Lung (tissue), 12 donors: ENCODE data around the gene RSF1. TPM values are rescaled to one million over a fixed set of nuclear protein-coding genes. Genes with fewer than 3 reads are reported as not detected.

Source experiments
- ATAC-seq: fragments of 200-7000 bp; cut with Tn5 transposase; one replicate; pipeline ENCODE4 v1.9.1; 2020; ENCODE audit warnings: moderate number of reproducible peaks; ENCODE audit not compliant: insufficient read depth, low FRiP score
- DNase-seq, 3 donors: peaks; one replicate each; pipeline ENCODE4 v3.0.0-alpha.2; 2013 to 2017
- H3K27ac ChIP-seq, 2 donors: one replicate each; pipeline ENCODE4 v1.5.1; 2013; ENCODE audit warnings: mild to moderate bottlenecking in 2 of 2, moderate library complexity in 2 of 2, control low read depth in 1 of 2, inconsistent platforms in 1 of 2, low read depth in 1 of 2, low read length in 1 of 2
- H3K27me3 ChIP-seq, 3 donors: one replicate each; pipeline ENCODE4 v1.5.1; 2013; ENCODE audit warnings: low read length in 2 of 3; ENCODE audit not compliant: control insufficient read depth in 3 of 3, insufficient read depth in 3 of 3
- H3K36me3 ChIP-seq, 4 donors: one replicate each; pipeline ENCODE4 v1.5.1; 2013; ENCODE audit warnings: low read length in 4 of 4, mild to moderate bottlenecking in 1 of 4, moderate library complexity in 1 of 4; ENCODE audit not compliant: control insufficient read depth in 4 of 4, insufficient read depth in 4 of 4
- H3K4me1 ChIP-seq, 5 donors: one replicate each; pipeline ENCODE4 v1.5.1; 2013; ENCODE audit warnings: low read length in 5 of 5, mild to moderate bottlenecking in 2 of 5, moderate library complexity in 1 of 5; ENCODE audit not compliant: control insufficient read depth in 5 of 5, insufficient read depth in 5 of 5
- H3K4me3 ChIP-seq: one replicate; pipeline ENCODE4 v1.5.1; 2013; ENCODE audit warnings: mild to moderate bottlenecking, control low read depth, moderate library complexity
- H3K9ac ChIP-seq, 2 donors: one replicate each; pipeline ENCODE4 v1.5.1; 2013; ENCODE audit warnings: low read length in 2 of 2, control low read depth in 1 of 2; ENCODE audit not compliant: insufficient read depth in 1 of 2
- H3K9me3 ChIP-seq, 4 donors: one replicate each; pipeline ENCODE4 v1.5.1; 2013; ENCODE audit warnings: low read length in 3 of 4, mild to moderate bottlenecking in 1 of 4, moderate library complexity in 1 of 4; ENCODE audit not compliant: control insufficient read depth in 4 of 4, insufficient read depth in 3 of 4
- WGBS, 2 donors: extraction: QIAGEN DNeasy Blood & Tissue Kit; methylation state at CpG; one replicate each; pipeline ENCODE4 v1.1.7; 2013; 5-methylcytosine and 5-hydroxymethylcytosine counted together
- polyA plus RNA-seq, 2 donors: library from polyadenylated mRNA; stranded (reverse); fragments of 200-250 nt; gene quantifications; one replicate each; pipeline ENCODE4 v1.2.1, GENCODE V29; 2013
- total RNA-seq, 2 donors: library from RNA; depleted of rRNA in 1 of 2; stranded (reverse); fragments of >200 nt in 1 of 2; gene quantifications; one replicate each; pipeline ENCODE4 v1.2.1, GENCODE V29; 2014 to 2021
- TF ChIP-seq, protein P1 (sequence below): IDR thresholded peaks from 2 replicates; pipeline ENCODE4 v1.5.1; 2012; ENCODE audit warnings: mild to moderate bottlenecking; ENCODE audit errors: control extremely low read depth, extremely low read depth
- donor health status: control.
- donor health status: control.
- donor health status: Bipolar disorder and iron deficiency.
- donor health status: healthy.
- donor health status: DM: yes; HTN: yes; CAD: no.

The RSF1 gene
- total and polyA plus RNA-seq, 4 donors, result 9.8 to 110 (median 29.2) TPM

DNA sequence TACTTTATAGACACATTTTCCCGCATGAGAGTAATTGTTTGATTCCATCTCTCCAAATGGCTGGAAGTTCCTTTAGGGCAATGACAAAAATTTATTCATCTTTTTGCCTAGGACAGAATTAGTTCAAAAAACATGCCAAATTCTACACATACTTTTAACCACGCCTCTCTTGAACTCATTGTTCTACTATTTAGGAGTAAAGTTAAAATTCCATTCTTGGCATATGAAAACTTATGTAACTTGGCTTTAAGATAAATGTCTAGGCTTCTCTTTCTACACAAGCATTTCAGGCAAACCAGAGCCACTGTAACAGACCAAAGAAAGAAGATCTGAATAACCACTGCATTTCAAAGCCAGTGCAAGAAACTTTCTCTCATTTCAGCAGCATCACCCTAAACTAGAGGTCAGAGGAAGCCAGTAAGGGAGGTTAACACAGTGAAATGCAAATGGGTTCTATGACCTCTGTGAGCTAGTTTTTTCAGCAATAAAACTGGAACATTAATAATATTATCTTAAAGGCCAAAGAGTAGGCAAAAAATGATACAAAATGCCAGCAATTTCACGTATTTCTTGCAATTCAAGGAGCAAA lies 73.0 kb downstream of the RSF1 start:
- no peaks in the 10 kb centered on the region for H3K27me3 ChIP-seq
- H3K9me3 ChIP-seq, result no peaks in the 10 kb centered on the region
- TF ChIP-seq, protein P1, sequence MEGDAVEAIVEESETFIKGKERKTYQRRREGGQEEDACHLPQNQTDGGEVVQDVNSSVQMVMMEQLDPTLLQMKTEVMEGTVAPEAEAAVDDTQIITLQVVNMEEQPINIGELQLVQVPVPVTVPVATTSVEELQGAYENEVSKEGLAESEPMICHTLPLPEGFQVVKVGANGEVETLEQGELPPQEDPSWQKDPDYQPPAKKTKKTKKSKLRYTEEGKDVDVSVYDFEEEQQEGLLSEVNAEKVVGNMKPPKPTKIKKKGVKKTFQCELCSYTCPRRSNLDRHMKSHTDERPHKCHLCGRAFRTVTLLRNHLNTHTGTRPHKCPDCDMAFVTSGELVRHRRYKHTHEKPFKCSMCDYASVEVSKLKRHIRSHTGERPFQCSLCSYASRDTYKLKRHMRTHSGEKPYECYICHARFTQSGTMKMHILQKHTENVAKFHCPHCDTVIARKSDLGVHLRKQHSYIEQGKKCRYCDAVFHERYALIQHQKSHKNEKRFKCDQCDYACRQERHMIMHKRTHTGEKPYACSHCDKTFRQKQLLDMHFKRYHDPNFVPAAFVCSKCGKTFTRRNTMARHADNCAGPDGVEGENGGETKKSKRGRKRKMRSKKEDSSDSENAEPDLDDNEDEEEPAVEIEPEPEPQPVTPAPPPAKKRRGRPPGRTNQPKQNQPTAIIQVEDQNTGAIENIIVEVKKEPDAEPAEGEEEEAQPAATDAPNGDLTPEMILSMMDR, result no peak
- no peak for DNase-seq
- ATAC-seq, result no peak
- peaks cover 0 to 22% (median 0%) of the 10 kb centered on the region in 5 donors for H3K4me1 ChIP-seq
- H3K4me3 ChIP-seq, result no peak overlapping the region
- WGBS, 2 donors, result 85 to 90% methylated on average over 3 of the region's 3 CpGs
- H3K36me3 ChIP-seq, result peaks cover 0 to 4% (median 0%) of the 10 kb centered on the region in 4 donors
- H3K27ac ChIP-seq, result no peak overlapping the region
- H3K9ac ChIP-seq, result no peak overlapping the region

DNA sequence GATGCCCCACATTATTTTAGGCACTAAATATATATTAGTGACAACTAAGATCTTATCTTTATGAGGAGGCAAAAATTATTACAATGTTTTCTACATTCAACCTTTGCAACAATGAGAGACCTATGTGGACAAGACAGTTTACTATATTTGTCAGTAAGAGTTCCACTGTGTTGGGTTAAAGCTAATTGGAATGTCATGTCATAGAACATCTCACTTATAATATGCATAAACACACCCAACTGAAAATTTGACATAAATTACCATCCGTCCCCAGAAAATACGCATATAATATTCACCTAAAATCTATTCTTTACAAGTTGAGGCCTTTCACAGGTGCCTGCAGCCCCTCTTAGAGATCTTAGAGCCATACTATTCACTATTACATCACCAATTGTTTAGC lies 84.0 kb downstream of the RSF1 start:
- WGBS, 2 donors, result 97 to 100% methylated on average over 2 of the region's 2 CpGs
- TF ChIP-seq, protein P1, result no peak
- no peak overlapping the region for H3K27ac ChIP-seq
- H3K9me3 ChIP-seq, result peaks cover 0 to 1% (median 0%) of the 10 kb centered on the region in 4 donors
- peaks cover 6 to 10% (median 10%) of the 10 kb centered on the region in 4 donors for H3K36me3 ChIP-seq
- H3K9ac ChIP-seq, result no peak overlapping the region
- H3K4me3 ChIP-seq, result no peak overlapping the region
- H3K4me1 ChIP-seq, result no peaks in the 10 kb centered on the region
- DNase-seq (no peak), ATAC-seq (no peak)
- H3K27me3 ChIP-seq, result no peaks in the 10 kb centered on the region

DNA sequence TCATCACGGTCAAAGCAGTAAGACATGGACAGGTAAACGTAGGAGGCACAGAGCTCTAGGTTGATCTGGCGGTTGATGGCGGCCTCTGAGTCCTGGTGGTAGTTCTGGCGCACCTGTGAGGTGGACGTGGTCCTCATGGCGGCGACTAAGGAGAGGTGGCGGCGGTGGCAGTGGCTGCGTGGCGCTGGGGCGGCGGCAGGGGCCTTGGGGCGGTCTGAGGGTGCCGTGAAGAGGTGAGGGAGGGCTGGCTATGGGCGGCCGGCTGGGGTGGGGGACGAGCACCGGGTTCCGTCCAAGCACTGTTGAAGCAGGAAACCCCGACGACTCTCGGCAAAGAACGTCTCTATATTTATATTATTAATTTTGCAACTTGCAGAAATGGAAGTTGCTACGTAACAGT lies 85.6 kb downstream of the RSF1 start:
- ATAC-seq (no peak), DNase-seq (no peak)
- H3K27me3 ChIP-seq, result no peaks in the 10 kb centered on the region
- no peak overlapping the region for H3K27ac ChIP-seq
- 97 to 98% methylated on average over 26 of the region's 26 CpGs for WGBS, 2 donors
- H3K4me1 ChIP-seq, result no peaks in the 10 kb centered on the region
- H3K36me3 ChIP-seq, result peaks cover 8 to 15% (median 12%) of the 10 kb centered on the region in 4 donors
- TF ChIP-seq, protein P1, result no peak
- H3K9ac ChIP-seq, result no peak overlapping the region
- H3K4me3 ChIP-seq, result no peak overlapping the region
- H3K9me3 ChIP-seq, result peaks cover 0 to 5% (median 2%) of the 10 kb centered on the region in 4 donors

DNA sequence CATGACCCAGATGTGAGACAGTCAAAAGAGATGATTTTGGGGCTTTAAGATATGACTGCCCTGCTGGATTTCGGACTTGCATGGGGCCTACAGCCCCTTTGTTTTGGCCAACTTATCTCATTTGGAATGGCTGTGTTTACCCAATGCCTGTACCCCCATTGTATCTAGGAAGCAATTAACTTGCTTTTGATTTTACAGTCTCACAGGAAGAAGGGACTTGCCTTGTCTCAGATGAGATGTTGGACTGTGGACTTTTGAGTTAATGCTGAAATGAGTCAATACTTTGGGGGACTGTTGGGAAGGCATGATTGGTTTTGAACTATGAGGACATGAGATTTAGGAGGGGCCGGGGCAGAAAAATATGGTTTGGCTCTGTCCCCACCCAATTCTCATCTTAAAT lies 88.4 kb downstream of the RSF1 start:
- H3K36me3 ChIP-seq, result peaks cover 7 to 16% (median 11%) of the 10 kb centered on the region in 4 donors

More for the DNA sequence above, 88.4 kb downstream of the RSF1 start:
- Histone ChIP-seq H3K27me3 (no peaks in the 10 kb centered on the region), H3K9me3 (peaks cover 0 to 5% (median 2%) of the 10 kb centered on the region in 4 donors), H3K27ac (no peak overlapping the region), H3K4me3 (no peak overlapping the region), H3K9ac (no peak overlapping the region), H3K4me1 (no peaks in the 10 kb centered on the region)
- TF ChIP-seq, protein P1, result no peak
- ATAC-seq (no peak), DNase-seq (no peak)
- 99 to 100% methylated on average over 2 of the region's 2 CpGs for WGBS, 2 donors
